ENCODE results near the gene AHCYL1.

GRCh38 chr1:110004583-110004982, 20.0 kb downstream of the AHCYL1 start:
- TF ChIP-seq CTCF (IDR thresholded peaks at IDR 0.05 in 8 of 11, conservative IDR thresholded peaks at IDR 0.05 in 3 of 11), result no peak
- TF ChIP-seq POLR2A (IDR thresholded peaks at IDR 0.05), result no peak
